ENCODE measurements around the gene NOTCH1. TPM values are rescaled to one million over a fixed set of nuclear protein-coding genes. Genes with fewer than 3 reads are reported as not detected.
A peak's percentile ranks its signal among the peaks of the same experiment; 100 is the strongest.

Gene NOTCH1
- total and polyA plus RNA-seq, 2 of the 8 experiments (the other 6 are each of a cell fraction or from before 2014, with no cell fraction given) = 6.9 to 55.6 TPM

GRCh38 chr9:136586391-136586953, 40.6 kb upstream of the NOTCH1 start:
- H2BK12ac ChIP-seq (ENCODE audit: low read depth, low read length) = peak overlapping the region; percentile 100
- H2BK5ac ChIP-seq (ENCODE audit: low read depth, low read length) = peak overlapping the region; percentile 99
- DNase-seq (ENCODE audit: low read depth in 1 of 2, low spot score in 2 of 2) (no peak), FAIRE-seq (no peak)
- H3K36me3 ChIP-seq (ENCODE audit: control insufficient read depth in 2 of 4, insufficient read depth in 4 of 4, low read length in 3 of 4) = no peaks in the 10 kb centered on the region
- peak overlapping the region; percentile 99 for H2BK15ac ChIP-seq (ENCODE audit: low read length)
- H3K4me2 ChIP-seq (ENCODE audit: insufficient read depth in 1 of 2, low read depth in 2 of 2, low read length in 2 of 2) = peak overlapping the region; percentile 68 to 80; a peak in 3 of 4 replicates
- peak overlapping the region; percentile 96 for H2BK120ac ChIP-seq (replicated peaks; ENCODE audit: low read depth, low read length)
- peak overlapping the region; percentile 76; the same call in 1 of the 2 replicates for H4K8ac ChIP-seq (ENCODE audit: extremely low read depth, insufficient read depth, low read length)
- no peaks in the 10 kb centered on the region; a peak in 1 of 7 replicates for H3K27me3 ChIP-seq (replicated peaks in 1 of 4; ENCODE audit: control insufficient read depth in 3 of 4, extremely low read depth in 1 of 4, insufficient read depth in 3 of 4, low read length in 3 of 4)
- H3K4ac ChIP-seq (replicated peaks; ENCODE audit: insufficient read length, low read depth, low read length) = peak overlapping the region; percentile 100
- no peak for TF ChIP-seq SP2 (IDR thresholded peaks at IDR 0.05; ENCODE audit: low read length)
- TF ChIP-seq BRCA1 (IDR thresholded peaks at IDR 0.05; ENCODE audit: low read depth, low read length) = no peak
- TF ChIP-seq E2F6 (IDR thresholded peaks at IDR 0.05) = no peak
- TF ChIP-seq HDAC2 (IDR thresholded peaks at IDR 0.05; ENCODE audit: borderline replicate concordance in 1 of 2, low read depth in 2 of 2, low read length in 2 of 2) = no peak
- TF ChIP-seq KDM5A (IDR thresholded peaks at IDR 0.05; ENCODE audit: low read length) = no peak
- no peak for TF ChIP-seq RNF2 (IDR thresholded peaks at IDR 0.05; ENCODE audit: borderline replicate concordance, low read depth, low read length, missing control alignments, poor library complexity, severe bottlenecking)
- TF ChIP-seq YY1 (IDR thresholded peaks at IDR 0.05; ENCODE audit: low read depth, low read length) = no peak
- TF ChIP-seq CEBPB (IDR thresholded peaks at IDR 0.05; ENCODE audit: low read depth, low read length) = no peak
- H2AFZ ChIP-seq (ENCODE audit: low read length) = no peak overlapping the region
- H3K9ac ChIP-seq (replicated peaks in 1 of 4; ENCODE audit: extremely low read depth in 1 of 4, low read depth in 3 of 4, low read length in 3 of 4) = 0 out of 7 replicates have a peak overlapping the region, but pooled peaks of 1 of the 4 experiments have one; percentile 10
- H4K20me1 ChIP-seq (replicated peaks in 1 of 2; ENCODE audit: control insufficient read depth in 1 of 2, insufficient read depth in 2 of 2, low read length in 2 of 2) = peaks cover 0 to 2% of the 10 kb centered on the region in 2 experiments
- POLR2A ChIA-PET (ENCODE audit: partially characterized antibody) = interaction anchor here (0.7 to 3.4 kb wide), 6 partner anchors 8 to 40 kb away, joined by 3 to 30 read pairs (median 9); no protein-coding TSS in a partner anchor
- H3K4me3 ChIP-seq (ENCODE audit: extremely low read depth in 1 of 4, insufficient read depth in 2 of 4, low read depth in 3 of 4, low read length in 4 of 4) = peak overlapping the region in 1 of 4 experiments; percentile 53; a peak in 1 of 8 replicates
- peak overlapping the region; percentile 100 for H2AK5ac ChIP-seq (ENCODE audit: low read depth, low read length)
- H3K23ac ChIP-seq (ENCODE audit: insufficient read length) = no peak overlapping the region
- H4K5ac ChIP-seq (ENCODE audit: insufficient read length, low read depth, low read length) = peak overlapping the region; percentile 42
- peak overlapping the region; percentile 85 for H3K18ac ChIP-seq (ENCODE audit: extremely low read depth, low read length)
- peak overlapping the region; percentile 100 for H4K91ac ChIP-seq (replicated peaks; ENCODE audit: insufficient read length, low read length)
- peaks cover 18% of the 10 kb centered on the region for H3K23me2 ChIP-seq (ENCODE audit: low read depth, low read length)
- WGBS, 2 experiments (ENCODE audit: extremely low coverage in 1 of 2, insufficient coverage in 1 of 2, insufficient read length in 1 of 2, insufficient replicate concordance in 2 of 2, low coverage in 1 of 2, low lambda C conversion rate in 2 of 2, missing lambda C conversion rate in 1 of 2) = 93% methylated on average over 21 of the region's 21 CpGs; no CpG with 5 or more reads in 1 of the 2 experiments
- H2BK20ac ChIP-seq (ENCODE audit: low read length) = peak overlapping the region; percentile 98
- H3K4me1 ChIP-seq (replicated peaks in 1 of 4; ENCODE audit: control insufficient read depth in 3 of 4, insufficient read depth in 4 of 4, low read length in 3 of 4) = peaks cover 3 to 48% (median 36%) of the 10 kb centered on the region in 4 experiments
- H3K14ac ChIP-seq (ENCODE audit: insufficient read length) = peak overlapping the region; percentile 35
- H3K79me1 ChIP-seq (ENCODE audit: low read depth, low read length) = no peaks in the 10 kb centered on the region
- H3K79me2 ChIP-seq (ENCODE audit: control insufficient read depth in 1 of 2, insufficient read depth in 2 of 2, low read length in 2 of 2) = no peaks in the 10 kb centered on the region
- no peak overlapping the region for H3K56ac ChIP-seq (replicated peaks; ENCODE audit: insufficient read length, low read depth, low read length)
- CTCF ChIA-PET (ENCODE audit: partially characterized antibody) = interaction anchor here (1.1 to 2.9 kb wide), 5 partner anchors 18 to 101 kb away, joined by 3 to 8 read pairs (median 6); no protein-coding TSS in a partner anchor
- no peak overlapping the region for H3K27ac ChIP-seq (ENCODE audit: low read depth, low read length)
- H3K9me3 ChIP-seq (ENCODE audit: insufficient read depth in 2 of 2, low read depth in 1 of 2, low read length in 1 of 2) = peaks cover 0 to 3% of the 10 kb centered on the region in 2 experiments; a peak in 3 of 4 replicates
